BE2C (cell line): ENCODE data around the gene CXXC5.

Experiments
- DNase-seq: peaks from one replicate; pipeline ENCODE4 v3.0.0-alpha.2; 2020
- H3K27me3 ChIP-seq: fragments of 250-450 bp; sonication (Bioruptor Pico); 2 replicates; pipeline ENCODE4 v1.5.1; 2020; ENCODE audit warnings: mild to moderate bottlenecking
- H3K36me3 ChIP-seq: fragments of 250-450 bp; sonication (Bioruptor Pico); 2 replicates; pipeline ENCODE4 v1.5.1; 2020; ENCODE audit warnings: mild to moderate bottlenecking
- H3K4me1 ChIP-seq: fragments of 250-450 bp; sonication (Bioruptor Pico); 2 replicates; pipeline ENCODE4 v1.5.1; 2020
- H3K4me3 ChIP-seq: 2 replicates; pipeline ENCODE4 v1.5.1; 2011; ENCODE audit warnings: low read depth, low read length
- H3K9me3 ChIP-seq: fragments of 250-450 bp; sonication (Bioruptor Pico); 2 replicates; pipeline ENCODE4 v1.5.1; 2020
- TF ChIP-seq, protein P1 (sequence below): IDR thresholded peaks from 2 replicates; pipeline ENCODE4 v1.5.1; 2012; ENCODE audit warnings: mild to moderate bottlenecking, low read depth, low read length

The CXXC5 gene

DNA sequence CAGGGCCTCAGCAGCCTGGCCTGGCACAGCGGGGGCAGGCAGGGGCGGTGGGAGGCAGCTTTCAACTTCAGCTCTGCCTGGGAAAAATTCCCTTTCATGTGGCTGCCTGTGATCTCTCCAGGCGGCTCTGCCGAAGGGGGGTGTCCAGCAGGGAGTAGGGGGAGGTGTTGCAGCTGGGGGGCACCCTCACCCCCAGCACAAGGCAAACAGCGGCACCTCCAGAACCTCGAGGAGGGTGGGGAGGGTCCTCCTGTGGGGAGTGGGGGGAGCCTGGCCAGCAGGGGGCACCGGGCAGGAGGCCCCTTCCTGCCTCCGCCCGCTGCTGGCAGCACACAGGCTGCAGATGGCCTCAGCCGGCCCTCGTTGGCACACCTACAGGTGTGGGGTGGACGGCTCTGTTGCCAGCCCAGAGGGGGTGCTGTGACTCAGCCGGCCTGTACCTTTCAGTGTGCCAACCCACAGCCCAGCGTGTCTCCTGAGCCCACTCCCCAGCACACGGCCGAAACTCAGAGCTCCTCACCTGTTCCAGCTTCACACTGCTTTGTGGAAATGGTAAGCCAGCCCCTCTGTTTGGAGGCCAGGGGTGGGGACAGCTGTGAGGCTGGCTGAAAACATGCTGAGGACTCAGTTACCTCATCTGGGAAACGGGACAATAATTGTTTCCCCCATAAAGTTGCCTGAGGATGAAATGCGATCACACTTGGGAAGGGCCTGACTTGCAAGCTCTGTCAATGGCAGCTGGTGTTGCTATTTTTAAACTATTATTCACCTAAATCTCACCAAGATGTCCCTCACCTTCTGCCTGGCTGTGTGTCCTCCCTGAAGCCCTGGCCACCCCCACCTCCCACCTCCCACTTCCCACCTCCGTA, 37.0 kb downstream of the CXXC5 start:
- TF ChIP-seq, protein P1, sequence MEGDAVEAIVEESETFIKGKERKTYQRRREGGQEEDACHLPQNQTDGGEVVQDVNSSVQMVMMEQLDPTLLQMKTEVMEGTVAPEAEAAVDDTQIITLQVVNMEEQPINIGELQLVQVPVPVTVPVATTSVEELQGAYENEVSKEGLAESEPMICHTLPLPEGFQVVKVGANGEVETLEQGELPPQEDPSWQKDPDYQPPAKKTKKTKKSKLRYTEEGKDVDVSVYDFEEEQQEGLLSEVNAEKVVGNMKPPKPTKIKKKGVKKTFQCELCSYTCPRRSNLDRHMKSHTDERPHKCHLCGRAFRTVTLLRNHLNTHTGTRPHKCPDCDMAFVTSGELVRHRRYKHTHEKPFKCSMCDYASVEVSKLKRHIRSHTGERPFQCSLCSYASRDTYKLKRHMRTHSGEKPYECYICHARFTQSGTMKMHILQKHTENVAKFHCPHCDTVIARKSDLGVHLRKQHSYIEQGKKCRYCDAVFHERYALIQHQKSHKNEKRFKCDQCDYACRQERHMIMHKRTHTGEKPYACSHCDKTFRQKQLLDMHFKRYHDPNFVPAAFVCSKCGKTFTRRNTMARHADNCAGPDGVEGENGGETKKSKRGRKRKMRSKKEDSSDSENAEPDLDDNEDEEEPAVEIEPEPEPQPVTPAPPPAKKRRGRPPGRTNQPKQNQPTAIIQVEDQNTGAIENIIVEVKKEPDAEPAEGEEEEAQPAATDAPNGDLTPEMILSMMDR: peak; percentile 35; the same call in 1 of the 2 replicates
- Histone ChIP-seq H3K9me3 (no peaks in the 10 kb centered on the region), H3K4me3 (no peak overlapping the region), H3K27me3 (no peaks in the 10 kb centered on the region), H3K36me3 (peaks cover 46% of the 10 kb centered on the region), H3K4me1 (peaks cover 21% of the 10 kb centered on the region)
- DNase-seq: no peak

DNA sequence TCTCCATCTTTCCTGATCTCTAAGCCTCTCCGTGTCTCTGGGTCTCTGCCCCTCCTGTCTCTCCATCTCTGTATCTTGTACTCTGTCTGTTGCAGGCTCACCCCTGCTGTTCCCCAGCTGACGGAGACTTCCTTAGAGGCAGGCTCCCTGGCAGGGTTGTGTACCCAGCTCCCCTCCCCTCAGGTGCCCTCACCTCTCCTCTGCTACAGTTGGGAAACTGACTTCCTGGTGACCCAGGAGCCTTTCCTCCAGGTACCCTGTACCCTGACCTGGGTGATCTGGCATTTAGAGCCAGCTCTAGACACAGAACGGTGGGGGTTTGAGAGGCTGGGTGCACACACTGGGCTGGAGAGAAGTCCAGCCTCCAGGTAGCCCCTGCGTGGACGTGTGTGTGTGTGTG, 37.7 kb downstream of the CXXC5 start:
- Histone ChIP-seq H3K4me3 (no peak overlapping the region), H3K4me1 (peaks cover 25% of the 10 kb centered on the region), H3K36me3 (peaks cover 40% of the 10 kb centered on the region), H3K9me3 (no peaks in the 10 kb centered on the region; the same call in 1 of the 2 replicates), H3K27me3 (no peaks in the 10 kb centered on the region)
- DNase-seq: no peak
- TF ChIP-seq, protein P1: no peak

DNA sequence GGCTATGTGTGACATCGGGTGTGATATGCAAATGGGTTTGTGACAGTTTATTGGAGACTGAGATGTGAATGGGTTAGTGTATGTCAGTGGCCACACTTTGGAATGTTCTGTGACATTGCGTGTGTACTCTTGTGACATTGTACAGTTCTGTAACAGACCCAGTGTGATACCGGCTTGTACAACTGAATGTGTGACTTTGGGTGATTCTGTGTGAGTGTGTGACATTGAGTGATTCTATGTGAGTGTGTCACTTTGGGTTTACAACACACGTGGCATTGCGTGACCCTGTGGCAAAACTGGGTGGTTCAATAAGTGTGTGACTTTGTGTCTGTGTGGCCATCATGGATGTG, 38.2 kb downstream of the CXXC5 start:
- TF ChIP-seq, protein P1: no peak
- Histone ChIP-seq H3K27me3 (no peaks in the 10 kb centered on the region), H3K36me3 (peaks cover 35% of the 10 kb centered on the region), H3K9me3 (no peaks in the 10 kb centered on the region; the same call in 1 of the 2 replicates), H3K4me3 (no peak overlapping the region), H3K4me1 (peaks cover 29% of the 10 kb centered on the region)
- DNase-seq: no peak

DNA sequence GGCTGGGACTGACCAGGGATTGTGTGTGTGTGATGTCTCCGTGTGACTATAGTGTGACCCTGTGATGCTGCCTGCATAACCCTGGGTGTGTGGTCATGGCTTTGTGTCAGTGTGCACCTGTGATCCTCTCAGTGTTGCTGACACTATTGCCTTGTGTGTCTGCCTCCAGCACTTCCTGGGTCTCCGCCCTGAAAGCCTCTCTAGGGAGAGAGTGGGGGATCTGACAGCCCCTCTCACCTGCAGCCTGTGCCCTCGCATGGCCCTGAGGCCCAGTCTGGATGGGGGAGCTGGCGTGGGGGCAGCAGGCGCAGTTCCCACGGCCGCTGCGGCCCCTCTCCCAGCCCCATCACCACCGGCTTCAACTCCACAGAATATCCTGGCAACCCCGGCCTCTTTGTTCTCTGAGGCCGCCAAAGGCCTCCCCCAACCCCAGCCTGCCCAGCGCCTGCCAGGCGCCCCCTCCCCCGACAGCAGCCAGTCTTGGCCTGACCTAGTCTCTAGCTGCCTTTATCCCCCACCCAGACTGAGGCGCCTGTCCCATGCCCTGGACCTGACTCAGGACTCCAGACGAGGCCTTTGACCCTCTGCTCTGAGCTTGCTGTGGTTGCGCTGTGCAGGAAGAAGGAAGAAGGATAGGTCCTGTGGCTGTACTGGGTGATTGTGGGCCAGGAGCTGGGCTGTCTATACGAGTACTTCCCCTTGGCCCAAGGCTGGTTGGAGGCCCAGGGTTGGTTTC, 38.7 kb downstream of the CXXC5 start:
- no peaks in the 10 kb centered on the region for H3K27me3 ChIP-seq
- H3K4me3 ChIP-seq: no peak overlapping the region
- H3K4me1 ChIP-seq: peaks cover 29% of the 10 kb centered on the region
- no peaks in the 10 kb centered on the region; the same call in 1 of the 2 replicates for H3K9me3 ChIP-seq
- no peak for DNase-seq
- H3K36me3 ChIP-seq: peaks cover 30% of the 10 kb centered on the region
- TF ChIP-seq, protein P1: no peak

DNA sequence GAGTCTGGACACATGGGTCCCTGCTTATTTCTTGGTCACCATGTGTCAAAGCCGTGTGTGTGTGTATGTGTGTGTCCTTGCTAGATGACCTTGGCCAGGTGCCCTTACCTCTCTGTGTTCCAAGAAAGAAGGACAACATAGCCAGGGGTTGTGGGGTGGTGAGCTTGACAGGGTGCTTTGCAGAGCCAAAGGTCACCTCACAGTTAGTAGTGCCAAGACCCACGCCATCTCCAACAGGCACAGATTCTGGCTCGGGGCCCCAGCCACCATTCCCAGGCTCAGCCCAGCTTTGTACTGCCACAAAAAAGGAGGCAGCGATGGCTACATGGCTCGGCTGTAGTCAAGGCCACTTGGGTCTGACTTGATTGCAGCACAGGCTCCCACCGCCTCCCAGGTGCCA, 39.5 kb downstream of the CXXC5 start:
- H3K9me3 ChIP-seq: no peaks in the 10 kb centered on the region; the same call in 1 of the 2 replicates
- peaks cover 32% of the 10 kb centered on the region for H3K4me1 ChIP-seq
- peaks cover 26% of the 10 kb centered on the region for H3K36me3 ChIP-seq
- DNase-seq: no peak
- H3K4me3 ChIP-seq: no peak overlapping the region
- no peaks in the 10 kb centered on the region for H3K27me3 ChIP-seq
- TF ChIP-seq, protein P1: no peak
